Hepatocyte (in vitro differentiated cells): Measurements from ENCODE around the gene KASH5. TPM values are rescaled to one million over a fixed set of nuclear protein-coding genes. Genes with fewer than 3 reads are reported as not detected.

Experiments used
- DNase-seq: peaks from one replicate; pipeline ENCODE4 v3.0.0-alpha.2; 2016; ENCODE audit warnings: low spot score
- H2AFZ ChIP-seq: fragments of 200-600 bp; sonication (generic); 2 replicates; pipeline ENCODE4 v1.6.0; 2016; ENCODE audit warnings: antibody characterized with exemption, mild to moderate bottlenecking
- H3K27ac ChIP-seq: fragments of 200-600 bp; sonication (generic); 2 replicates; pipeline ENCODE4 v1.5.1; 2016; ENCODE audit warnings: mild to moderate bottlenecking
- H3K27me3 ChIP-seq: fragments of 200-600 bp; sonication (generic); 2 replicates; pipeline ENCODE4 v1.6.1; 2016
- H3K36me3 ChIP-seq: fragments of 200-600 bp; sonication (generic); replicated peaks from 2 replicates; pipeline ENCODE4 v1.5.1; 2016; ENCODE audit warnings: low read depth; ENCODE audit not compliant: insufficient read depth
- H3K4me1 ChIP-seq: fragments of 200-600 bp; sonication (generic); 2 replicates; pipeline ENCODE4 v1.5.1; 2016; ENCODE audit warnings: mild to moderate bottlenecking, moderate library complexity; ENCODE audit not compliant: insufficient read depth
- H3K4me2 ChIP-seq: fragments of 200-600 bp; sonication (generic); 2 replicates; pipeline ENCODE4 v1.6.0; 2016
- H3K4me3 ChIP-seq: fragments of 200-600 bp; sonication (generic); 2 replicates; pipeline ENCODE4 v1.5.1; 2016; ENCODE audit warnings: mild to moderate bottlenecking
- H3K79me2 ChIP-seq: fragments of 200-600 bp; sonication (generic); 2 replicates; pipeline ENCODE4 v1.6.0; 2017; ENCODE audit warnings: mild to moderate bottlenecking
- H3K9me2 ChIP-seq: fragments of 200-600 bp; sonication (generic); replicated peaks from 2 replicates; pipeline ENCODE4 v1.6.0; 2017; ENCODE audit warnings: mild to moderate bottlenecking; ENCODE audit not compliant: insufficient read depth
- H3K9me3 ChIP-seq: fragments of 200-600 bp; sonication (generic); 2 replicates; pipeline ENCODE4 v1.5.1; 2016; ENCODE audit warnings: low read depth, mild to moderate bottlenecking
- H4K20me1 ChIP-seq: fragments of 200-600 bp; sonication (generic); 2 replicates; pipeline ENCODE4 v1.6.0; 2016; ENCODE audit warnings: mild to moderate bottlenecking; ENCODE audit not compliant: insufficient read depth, poor library complexity, severe bottlenecking
- CTCF ChIP-seq: fragments of 200-600 bp; sonication (generic); IDR thresholded peaks from 2 replicates; pipeline ENCODE4 v1.5.1; 2016; ENCODE audit warnings: antibody characterized with exemption, mild to moderate bottlenecking; ENCODE audit not compliant: poor library complexity
- EZH2 ChIP-seq: fragments of 200-600 bp; sonication (generic); IDR thresholded peaks from 2 replicates; pipeline ENCODE4 v1.6.1; 2016; ENCODE audit warnings: antibody characterized with exemption, mild to moderate bottlenecking, borderline replicate concordance
- EZH2phosphoT487 ChIP-seq: fragments of 200-600 bp; sonication (generic); IDR thresholded peaks from one replicate; pipeline ENCODE4 v1.6.1; 2018; ENCODE audit warnings: antibody characterized with exemption, mild to moderate bottlenecking, low read depth, moderate library complexity; ENCODE audit not compliant: unreplicated experiment, severe bottlenecking
- WGBS: methylation state at CpG from one replicate; pipeline ENCODE4 v1.1.6; 2016; ENCODE audit warnings: low lambda C conversion rate; ENCODE audit errors: missing lambda C conversion rate; 5-methylcytosine and 5-hydroxymethylcytosine counted together
- polyA plus RNA-seq: library from polyadenylated mRNA; unstranded; fragments of >200 nt; fragmentation: Nextera tagmentation; extraction: Ambion mirVana; gene quantifications from 2 replicates; pipeline ENCODE4 v1.2.1, GENCODE V29; 2016
- total RNA-seq: library from RNA; depleted of rRNA; stranded (reverse); fragments of >200 nt; gene quantifications from 2 replicates; pipeline ENCODE4 v1.2.3, GENCODE V29; 2014

The KASH5 gene
- total and polyA plus RNA-seq, 2 experiments from 2014 or later: not detected

- no peak overlapping the region for H2AFZ ChIP-seq
- DNase-seq: no peak
- H3K79me2 ChIP-seq: no peaks in the 10 kb centered on the region
- H3K27ac ChIP-seq: no peak overlapping the region
- H3K9me3 ChIP-seq: no peaks in the 10 kb centered on the region
- no peaks in the 10 kb centered on the region for H3K27me3 ChIP-seq
- H3K4me1 ChIP-seq: no peaks in the 10 kb centered on the region
- H3K4me3 ChIP-seq: no peak overlapping the region
- 81% methylated on average over 5 of the region's 5 CpGs for WGBS
- H3K36me3 ChIP-seq: no peaks in the 10 kb centered on the region
- no peaks in the 10 kb centered on the region for H4K20me1 ChIP-seq
- H3K9me2 ChIP-seq: no peaks in the 10 kb centered on the region
- TF ChIP-seq EZH2phosphoT487 (no peak), EZH2 (no peak), CTCF (no peak)
- no peak overlapping the region for H3K4me2 ChIP-seq
Observed at GRCh38 chr19:49409441-49410029, 21.5 kb downstream of the KASH5 start.

GRCh38 chr19:49411681-49412326 lies 23.8 kb downstream of the KASH5 start:
- H3K27ac ChIP-seq: no peak overlapping the region
- 83% methylated on average over 3 of the region's 3 CpGs for WGBS
- TF ChIP-seq EZH2phosphoT487 (no peak), EZH2 (no peak), CTCF (no peak)

GRCh38 chr19:49413348-49413747 lies 25.3 kb downstream of the KASH5 start:
- H3K27ac ChIP-seq: no peak overlapping the region
- no peak overlapping the region for H2AFZ ChIP-seq
- no peaks in the 10 kb centered on the region for H3K36me3 ChIP-seq
- H3K9me3 ChIP-seq: no peaks in the 10 kb centered on the region
- no peaks in the 10 kb centered on the region for H3K9me2 ChIP-seq
- no peak overlapping the region for H3K4me3 ChIP-seq
- peaks cover 20% of the 10 kb centered on the region for H3K27me3 ChIP-seq
- DNase-seq: no peak
- H3K4me1 ChIP-seq: no peaks in the 10 kb centered on the region
- H4K20me1 ChIP-seq: no peaks in the 10 kb centered on the region
- H3K79me2 ChIP-seq: no peaks in the 10 kb centered on the region
- H3K4me2 ChIP-seq: no peak overlapping the region
- 52% methylated on average over 9 of the region's 9 CpGs for WGBS
- TF ChIP-seq EZH2 (no peak), CTCF (no peak), EZH2phosphoT487 (no peak)

More at GRCh38 chr19:49411681-49412326, 23.8 kb downstream of the KASH5 start:
- H3K9me3 ChIP-seq: no peaks in the 10 kb centered on the region
- no peak overlapping the region for H2AFZ ChIP-seq
- no peaks in the 10 kb centered on the region for H4K20me1 ChIP-seq
- no peak for DNase-seq
- H3K4me2 ChIP-seq: no peak overlapping the region
- H3K79me2 ChIP-seq: no peaks in the 10 kb centered on the region
- no peak overlapping the region for H3K4me3 ChIP-seq
- no peaks in the 10 kb centered on the region for H3K9me2 ChIP-seq
- H3K4me1 ChIP-seq: no peaks in the 10 kb centered on the region
- H3K27me3 ChIP-seq: peaks cover 7% of the 10 kb centered on the region
- H3K36me3 ChIP-seq: no peaks in the 10 kb centered on the region
